Left renal pelvis (tissue), 4 donors: Measurements from ENCODE around the gene GRB14. TPM values are rescaled to one million over a fixed set of nuclear protein-coding genes. Genes with fewer than 3 reads are reported as not detected.
"Not testable (repeated sequence)": the region's sequence is repeated elsewhere in the genome, so short reads cannot be mapped to it uniquely, and the experiment has no call there.

Experiments
- DNase-seq, 4 donors: peaks; one replicate each; pipeline ENCODE4 v3.0.0-alpha.2; 2013; ENCODE audit warnings: low read depth in 4 of 4, low spot score in 3 of 4
- polyA plus RNA-seq, 4 donors: library from polyadenylated mRNA; unstranded; fragments of 120-200 nt; gene quantifications; one replicate each; pipeline ENCODE4 v1.2.1, GENCODE V29; 2013; ENCODE audit not compliant: insufficient read length in 4 of 4

The GRB14 gene
- polyA plus RNA-seq: 10 to 100 TPM in 3 of 4 donors, 1 to 10 TPM in 1; 2.4 to 60.9 (median 47.5) TPM

DNA sequence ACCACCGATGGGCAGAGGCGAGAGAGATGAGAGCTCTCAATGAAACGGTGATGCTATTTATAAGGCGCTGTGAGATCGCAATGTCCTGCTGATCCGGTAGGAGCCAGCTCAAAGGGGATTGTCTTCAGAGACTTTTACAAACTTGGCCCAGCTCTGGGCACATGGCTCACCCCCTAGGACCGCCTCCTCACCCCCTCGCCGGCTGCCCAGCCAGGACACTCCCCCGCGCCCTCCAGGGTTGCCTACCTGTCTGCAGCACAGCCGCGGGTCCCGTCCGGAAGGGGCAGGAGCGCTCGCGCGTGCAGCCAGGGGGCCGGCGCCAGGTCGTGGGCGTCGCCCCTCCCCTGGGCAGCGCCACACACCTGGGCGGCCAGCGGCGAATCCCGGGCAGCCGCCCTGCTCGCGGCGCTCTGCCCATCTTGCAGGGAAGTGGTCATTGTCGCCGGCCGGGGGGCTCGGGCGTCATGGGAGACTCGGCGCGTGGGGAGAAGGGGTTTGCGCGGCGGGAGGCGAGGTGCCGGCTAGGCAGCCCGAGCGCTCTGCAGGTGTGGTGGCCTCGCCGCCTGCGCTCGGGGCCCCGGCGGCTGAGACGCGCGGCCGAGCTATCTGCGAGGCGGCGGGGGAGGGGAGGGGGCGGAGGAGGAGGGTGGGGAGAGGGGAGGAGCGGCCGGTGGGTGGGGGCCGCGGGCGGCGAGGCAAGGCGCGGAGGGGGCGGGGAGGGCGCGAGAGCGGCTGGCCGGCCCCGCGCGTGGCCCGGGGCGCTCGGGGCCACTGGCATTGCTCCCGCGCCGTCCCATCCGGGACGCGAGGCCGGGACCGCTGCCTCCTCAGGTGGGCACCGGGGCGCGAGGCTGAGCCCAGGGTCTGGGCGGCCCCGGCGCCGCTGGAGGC is at the start of gene GRB14:
Gene GRB14, minus strand, starts transcription at position 610 of the 891 bp plus-strand sequence. Its CDS starts 173 bp downstream, at position 437.
- DNase-seq: peak in 2 of 4 donors; percentile 33 to 36

DNA sequence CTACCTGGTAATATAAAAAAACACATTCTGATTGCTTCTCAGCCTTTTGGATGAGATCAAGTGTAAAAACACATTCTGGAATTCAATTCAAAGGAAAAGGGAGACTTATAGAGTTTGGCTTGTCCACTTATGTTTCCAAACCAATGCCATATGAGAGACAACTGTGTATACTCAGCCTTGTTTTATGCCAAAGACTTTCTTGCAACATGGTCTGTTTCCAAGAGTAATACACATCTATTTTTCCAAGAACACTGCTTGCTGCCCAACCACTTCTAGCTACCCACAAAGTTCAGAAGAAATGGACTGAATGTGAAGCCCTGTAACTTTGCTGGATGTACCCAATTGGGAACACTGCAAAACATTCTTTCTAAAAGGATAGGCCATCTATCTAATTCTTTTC is 48.0 kb upstream of the GRB14 start:
- DNase-seq: no peak

DNA sequence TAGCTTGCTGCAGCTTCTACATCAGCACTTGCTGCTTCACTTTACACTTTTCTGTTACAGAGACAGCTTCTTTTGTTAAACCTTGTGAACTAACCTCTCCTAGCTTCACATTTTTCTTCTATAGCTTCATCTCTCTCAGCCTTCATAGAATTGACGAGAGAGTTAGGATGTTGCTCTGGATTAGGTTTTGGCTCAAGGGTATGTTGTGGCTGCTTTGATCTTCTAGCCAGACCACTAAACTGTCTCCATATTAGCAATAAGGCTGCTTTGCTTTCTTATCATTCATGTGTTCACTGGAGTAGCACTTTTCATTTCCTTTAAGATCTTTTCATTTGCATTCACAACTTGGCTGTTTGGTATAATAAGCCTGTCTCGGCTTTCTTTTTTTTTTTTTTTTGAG is 46.3 kb upstream of the GRB14 start:
- no peak for DNase-seq

DNA sequence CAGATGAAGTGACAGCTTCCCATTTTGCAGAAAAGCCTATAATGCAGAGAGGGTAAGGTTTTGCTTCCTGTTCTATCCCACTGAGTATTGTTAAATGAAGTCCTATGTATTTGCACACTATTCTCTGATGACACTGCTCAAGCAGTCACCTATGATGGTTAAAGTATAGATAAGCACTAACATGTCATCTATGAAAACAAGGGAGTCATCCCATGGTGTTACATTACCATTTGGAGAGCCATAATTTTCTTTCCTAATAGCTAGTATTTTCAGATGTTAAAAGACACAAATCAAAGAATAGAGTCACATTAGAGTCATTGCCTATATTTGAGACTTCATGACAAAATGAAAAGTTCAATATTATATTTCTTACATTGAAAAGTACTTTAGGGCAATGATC is 42.8 kb upstream of the GRB14 start:
- DNase-seq: no peak

- DNase-seq: no peak
These were observed 41.8 kb upstream of the GRB14 start for GRCh38 chr2:164662868-164663631.

GRCh38 chr2:164662066-164662465 is 40.8 kb upstream of the GRB14 start:
- no peak for DNase-seq

GRCh38 chr2:164661349-164661748 is 40.1 kb upstream of the GRB14 start:
- DNase-seq: no peak

GRCh38 chr2:164657129-164657528 is 35.8 kb upstream of the GRB14 start:
- DNase-seq: no peak

GRCh38 chr2:164655750-164656149 is 34.5 kb upstream of the GRB14 start:
- no peak for DNase-seq

DNA sequence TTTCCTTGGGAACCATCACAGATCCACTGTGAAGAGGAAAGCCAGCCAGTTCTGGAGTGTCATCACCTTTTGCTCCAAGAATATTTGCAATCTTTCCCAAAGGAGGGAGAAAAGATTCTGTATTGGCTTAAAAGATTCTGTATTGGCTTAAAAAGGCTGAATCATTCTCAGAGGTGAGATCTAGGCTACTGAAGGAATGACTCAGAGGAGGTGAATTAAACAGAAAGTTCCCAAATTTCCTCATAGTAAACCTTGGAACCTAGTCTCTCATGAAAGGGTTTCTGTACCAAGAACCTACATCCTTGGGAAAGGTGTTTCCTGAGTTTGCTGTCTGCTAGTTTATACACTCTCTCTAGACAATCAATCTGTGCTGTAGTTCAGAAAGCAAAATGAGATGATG is 34.1 kb upstream of the GRB14 start:
- DNase-seq: no peak

DNA sequence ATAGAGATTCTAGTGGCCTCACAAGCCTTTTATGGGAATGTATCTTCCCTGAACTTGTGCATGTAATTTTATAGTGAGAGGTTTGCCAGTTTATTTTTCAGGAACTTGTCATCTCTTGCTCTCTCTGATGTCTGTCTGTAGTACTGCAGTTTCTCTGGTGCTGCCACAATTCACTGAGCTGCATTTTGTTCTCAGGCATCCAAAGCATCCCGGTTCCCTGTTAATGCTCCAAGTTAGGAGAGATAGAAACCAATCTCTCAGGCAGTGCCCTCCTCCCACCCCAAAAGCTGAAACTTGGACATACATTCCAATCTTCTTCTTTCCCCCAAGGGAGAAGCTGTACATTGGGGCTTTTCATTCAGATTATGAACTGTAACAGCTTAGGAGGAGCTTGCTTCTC is 30.1 kb upstream of the GRB14 start:
- no peak for DNase-seq

DNA sequence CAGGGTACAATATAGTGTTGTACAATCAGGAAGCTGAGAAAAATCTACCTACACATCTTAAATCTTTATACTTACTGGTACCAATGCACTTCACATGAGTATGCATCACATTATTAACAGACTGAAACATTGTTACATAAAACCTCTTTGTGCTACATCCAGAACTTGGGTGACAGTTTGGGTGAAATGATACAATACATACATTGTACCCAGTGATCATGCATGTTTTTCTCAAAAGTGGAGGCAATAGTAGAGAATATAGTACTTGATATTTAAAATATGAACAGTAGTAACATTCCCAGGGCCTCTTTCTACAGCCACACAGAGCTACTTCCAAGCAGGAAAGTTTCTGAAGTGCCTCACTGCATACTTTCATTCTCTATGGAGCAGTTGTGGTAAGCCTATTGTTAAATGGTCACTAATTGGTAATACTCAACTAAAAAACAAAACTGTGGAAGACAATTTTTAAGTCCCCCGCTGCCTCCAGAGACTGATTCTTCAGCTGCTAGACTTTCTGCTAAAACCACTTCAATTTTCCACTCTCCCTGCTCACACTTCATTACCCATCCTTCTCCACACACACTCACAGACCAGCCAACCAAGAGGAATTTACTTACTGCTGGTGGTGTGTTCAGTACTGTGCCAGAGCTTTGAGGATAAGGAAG is 22.9 kb upstream of the GRB14 start:
- DNase-seq: no peak

GRCh38 chr2:164642946-164643555 is 21.8 kb upstream of the GRB14 start:
- no peak for DNase-seq

- DNase-seq: no peak
These were observed 21.0 kb upstream of the GRB14 start for GRCh38 chr2:164642268-164642667.

DNA sequence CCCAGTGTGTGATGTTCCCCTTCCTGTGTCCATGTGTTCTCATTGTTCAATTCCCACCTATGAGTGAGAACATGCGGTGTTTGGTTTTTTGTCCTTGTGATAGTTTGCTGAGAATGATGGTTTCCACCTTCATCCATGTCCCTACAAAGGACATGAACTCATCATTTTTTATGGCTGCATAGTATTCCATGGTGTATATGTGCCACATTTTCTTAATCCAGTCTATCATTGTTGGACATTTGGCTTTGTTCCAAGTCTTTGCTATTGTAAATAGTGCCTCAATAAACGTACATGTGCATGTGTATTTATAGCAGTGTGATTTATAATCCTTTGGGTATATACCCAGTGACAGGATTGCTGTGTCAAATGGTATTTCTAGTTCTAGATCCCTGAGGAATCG is 7.0 kb upstream of the GRB14 start:
- not testable (repeated sequence) for DNase-seq

DNA sequence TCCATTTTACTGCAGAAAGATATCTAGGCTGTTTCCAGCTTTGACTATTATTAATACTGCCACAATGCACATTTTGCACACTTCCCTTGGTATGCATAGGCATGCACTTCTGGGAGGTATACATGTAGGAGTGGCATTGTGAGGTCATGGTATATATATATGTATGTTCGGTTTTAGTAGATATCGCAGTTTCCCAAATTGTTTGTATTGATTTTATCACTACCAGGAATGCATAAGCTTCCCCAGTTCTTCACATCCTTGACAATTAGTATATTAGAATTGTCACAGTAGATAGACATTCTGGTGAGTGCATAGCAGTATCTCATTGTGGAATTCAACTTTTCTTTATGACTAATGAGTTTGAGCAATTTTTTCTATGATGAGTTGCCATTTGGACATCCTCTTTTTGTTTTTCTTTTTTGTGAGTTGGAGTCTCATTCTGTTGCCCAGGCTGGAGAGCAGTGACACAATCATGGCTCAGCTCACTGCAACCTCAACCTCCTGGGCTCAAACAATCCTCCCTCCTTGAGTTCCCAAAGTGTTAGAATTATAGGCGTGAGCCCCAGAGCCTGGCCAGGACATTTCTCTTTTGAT is 4.2 kb upstream of the GRB14 start:
- DNase-seq: no peak

- DNase-seq: no peak
These were observed 3.0 kb upstream of the GRB14 start for GRCh38 chr2:164624316-164624715.

- no peak for DNase-seq
These were observed 1.2 kb upstream of the GRB14 start for GRCh38 chr2:164622338-164623106.

DNA sequence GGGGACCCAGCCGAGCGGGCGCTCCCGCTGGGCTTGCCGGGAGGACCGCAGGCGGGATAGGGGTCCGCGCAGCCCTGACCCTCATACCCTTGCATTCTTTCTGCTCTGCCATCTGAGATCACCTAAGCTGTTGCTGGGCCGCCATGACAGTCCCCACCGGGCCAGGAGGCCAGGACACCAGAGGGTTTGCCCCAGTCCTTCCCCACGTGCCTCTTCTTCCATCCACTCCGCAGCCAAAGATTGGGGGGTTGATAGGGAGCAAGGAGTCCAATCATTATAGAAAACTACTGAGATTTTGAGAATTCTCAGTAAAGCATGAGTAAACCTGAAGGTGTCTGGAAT is 453 bp upstream of the GRB14 start:
- no peak for DNase-seq

GRCh38 chr2:164620457-164620856 is 825 bp downstream of the GRB14 start:
- no peak for DNase-seq
